ENCODE measurements around the gene CD81.

GRCh38 chr11:2425506-2425905 lies 48.4 kb downstream of the CD81 start:
- TF ChIP-seq CTCF (IDR thresholded peaks at IDR 0.05 in 4 of 5, conservative IDR thresholded peaks at IDR 0.05 in 1 of 5) (no peak), POLR2A (IDR thresholded peaks at IDR 0.05) (no peak)

Measured in gastrocnemius medialis (tissue), 4 donors.